ENCODE results near the gene ZC3H18. TPM values are rescaled to one million over a fixed set of nuclear protein-coding genes. Genes with fewer than 3 reads are reported as not detected.
A peak's percentile ranks its signal among the peaks of the same experiment; 100 is the strongest.

The ZC3H18 gene
- total RNA-seq, 1 donor from 2014 or later: 49.2 TPM

DNA sequence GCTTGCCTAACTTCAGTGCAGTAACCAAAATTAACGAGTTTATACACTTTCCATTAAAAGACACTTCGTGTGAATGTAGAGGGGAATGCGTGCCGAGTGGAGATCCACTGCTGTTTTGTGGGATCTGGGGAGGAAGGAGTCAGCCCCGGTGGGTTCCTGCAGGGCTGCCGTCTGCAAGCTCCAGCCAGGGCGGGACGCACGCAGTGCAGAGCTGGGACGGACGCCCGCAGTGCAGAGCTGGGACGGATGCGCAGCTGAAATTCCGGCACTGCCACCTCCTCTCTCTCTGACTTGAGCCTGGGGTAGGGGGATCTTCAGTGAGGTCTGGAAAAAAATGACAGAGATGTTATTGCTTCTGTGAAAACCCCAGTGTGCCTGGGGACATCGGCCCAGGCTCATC, 16.5 kb upstream of the ZC3H18 start:
- intact Hi-C loops (cut with DNase I): no loop called here
- Histone ChIP-seq H3K27ac (no peak overlapping the region), H3K9me3 (no peaks in the 10 kb centered on the region), H3K36me3 (no peaks in the 10 kb centered on the region), H3K27me3 (ENCODE audit: low read depth) (peaks cover 7% of the 10 kb centered on the region), H3K4me1 (no peaks in the 10 kb centered on the region), H3K4me3 (no peak overlapping the region)
- ATAC-seq (no peak), DNase-seq (no peak)
- TF ChIP-seq, protein P1, sequence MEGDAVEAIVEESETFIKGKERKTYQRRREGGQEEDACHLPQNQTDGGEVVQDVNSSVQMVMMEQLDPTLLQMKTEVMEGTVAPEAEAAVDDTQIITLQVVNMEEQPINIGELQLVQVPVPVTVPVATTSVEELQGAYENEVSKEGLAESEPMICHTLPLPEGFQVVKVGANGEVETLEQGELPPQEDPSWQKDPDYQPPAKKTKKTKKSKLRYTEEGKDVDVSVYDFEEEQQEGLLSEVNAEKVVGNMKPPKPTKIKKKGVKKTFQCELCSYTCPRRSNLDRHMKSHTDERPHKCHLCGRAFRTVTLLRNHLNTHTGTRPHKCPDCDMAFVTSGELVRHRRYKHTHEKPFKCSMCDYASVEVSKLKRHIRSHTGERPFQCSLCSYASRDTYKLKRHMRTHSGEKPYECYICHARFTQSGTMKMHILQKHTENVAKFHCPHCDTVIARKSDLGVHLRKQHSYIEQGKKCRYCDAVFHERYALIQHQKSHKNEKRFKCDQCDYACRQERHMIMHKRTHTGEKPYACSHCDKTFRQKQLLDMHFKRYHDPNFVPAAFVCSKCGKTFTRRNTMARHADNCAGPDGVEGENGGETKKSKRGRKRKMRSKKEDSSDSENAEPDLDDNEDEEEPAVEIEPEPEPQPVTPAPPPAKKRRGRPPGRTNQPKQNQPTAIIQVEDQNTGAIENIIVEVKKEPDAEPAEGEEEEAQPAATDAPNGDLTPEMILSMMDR (IDR thresholded peaks at IDR 0.05): no peak

DNA sequence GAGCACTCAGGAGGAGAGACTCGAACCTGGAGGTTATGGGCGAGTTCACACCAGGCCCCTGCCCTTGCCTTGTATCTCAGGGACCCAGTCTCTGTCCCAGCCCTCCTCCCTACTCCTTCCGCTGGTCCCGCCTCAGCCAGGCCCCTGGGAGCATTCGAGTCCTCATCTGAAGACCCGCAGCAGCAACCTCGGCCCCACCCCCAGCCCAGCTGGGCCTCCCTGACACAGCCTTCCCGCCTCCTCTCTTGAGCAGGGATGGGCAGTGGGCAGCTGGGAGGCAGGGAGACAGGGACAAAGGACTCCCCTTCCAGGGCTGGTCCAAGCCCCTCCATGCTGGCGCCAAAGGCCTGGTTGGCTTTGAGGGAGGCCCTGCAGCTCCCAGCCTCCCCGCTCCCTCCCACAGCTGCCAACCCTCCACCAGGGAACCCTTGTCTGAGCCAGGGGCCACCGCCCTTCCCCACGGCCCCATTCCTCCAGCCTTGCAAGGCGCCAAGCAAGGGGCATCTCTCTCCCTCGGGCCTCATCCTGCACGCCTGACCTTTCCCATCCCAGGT, 15.4 kb upstream of the ZC3H18 start:
- peaks cover 6% of the 10 kb centered on the region for H3K27me3 ChIP-seq (ENCODE audit: low read depth)
- no peak overlapping the region for H3K27ac ChIP-seq
- ATAC-seq (no peak), DNase-seq (no peak)
- H3K9me3 ChIP-seq: no peaks in the 10 kb centered on the region
- intact Hi-C loops (cut with DNase I): no loop called here
- TF ChIP-seq, protein P1 (IDR thresholded peaks at IDR 0.05): no peak
- H3K4me3 ChIP-seq: no peak overlapping the region
- no peaks in the 10 kb centered on the region for H3K36me3 ChIP-seq
- no peaks in the 10 kb centered on the region for H3K4me1 ChIP-seq

DNA sequence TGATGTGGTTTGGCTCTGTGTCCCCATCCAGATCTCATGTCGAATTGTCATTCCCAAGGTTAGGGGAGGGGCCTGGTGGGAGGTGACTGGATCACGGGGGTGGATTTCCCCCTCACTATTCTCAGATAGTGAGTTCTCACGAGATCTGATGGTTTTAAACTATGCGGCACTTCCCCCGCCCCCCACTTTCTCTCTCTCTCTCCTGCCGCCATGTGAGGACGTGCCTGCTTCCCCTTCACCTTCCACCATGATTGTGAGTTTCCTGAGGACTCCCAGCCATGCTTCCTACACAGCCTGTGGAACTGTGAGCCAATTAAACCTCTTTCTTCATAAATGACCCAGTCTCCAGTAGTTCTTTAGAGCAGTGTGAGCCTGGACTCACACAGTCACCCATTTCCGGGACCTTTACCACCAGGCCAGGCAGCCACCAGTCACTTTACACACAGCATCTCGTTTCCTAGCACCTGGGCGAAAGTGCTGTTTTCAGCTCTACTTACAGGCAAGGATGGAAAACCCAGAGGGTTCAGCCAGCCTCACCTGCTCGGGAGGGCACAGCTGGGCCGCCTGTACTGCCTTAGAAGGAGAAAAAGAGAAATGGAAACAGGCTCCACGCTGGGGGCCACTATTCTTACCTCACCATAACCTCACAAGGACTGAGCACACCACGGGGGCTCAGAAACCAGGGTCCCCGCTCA, 13.8 kb upstream of the ZC3H18 start:
- TF ChIP-seq, protein P1 (IDR thresholded peaks at IDR 0.05): no peak
- peaks cover 12% of the 10 kb centered on the region for H3K27me3 ChIP-seq (ENCODE audit: low read depth)
- ATAC-seq (no peak), DNase-seq (no peak)
- H3K9me3 ChIP-seq: no peaks in the 10 kb centered on the region
- H3K27ac ChIP-seq: no peak overlapping the region
- H3K36me3 ChIP-seq: no peaks in the 10 kb centered on the region
- H3K4me1 ChIP-seq: no peaks in the 10 kb centered on the region
- H3K4me3 ChIP-seq: no peak overlapping the region
- intact Hi-C loops (cut with DNase I): no loop called here

DNA sequence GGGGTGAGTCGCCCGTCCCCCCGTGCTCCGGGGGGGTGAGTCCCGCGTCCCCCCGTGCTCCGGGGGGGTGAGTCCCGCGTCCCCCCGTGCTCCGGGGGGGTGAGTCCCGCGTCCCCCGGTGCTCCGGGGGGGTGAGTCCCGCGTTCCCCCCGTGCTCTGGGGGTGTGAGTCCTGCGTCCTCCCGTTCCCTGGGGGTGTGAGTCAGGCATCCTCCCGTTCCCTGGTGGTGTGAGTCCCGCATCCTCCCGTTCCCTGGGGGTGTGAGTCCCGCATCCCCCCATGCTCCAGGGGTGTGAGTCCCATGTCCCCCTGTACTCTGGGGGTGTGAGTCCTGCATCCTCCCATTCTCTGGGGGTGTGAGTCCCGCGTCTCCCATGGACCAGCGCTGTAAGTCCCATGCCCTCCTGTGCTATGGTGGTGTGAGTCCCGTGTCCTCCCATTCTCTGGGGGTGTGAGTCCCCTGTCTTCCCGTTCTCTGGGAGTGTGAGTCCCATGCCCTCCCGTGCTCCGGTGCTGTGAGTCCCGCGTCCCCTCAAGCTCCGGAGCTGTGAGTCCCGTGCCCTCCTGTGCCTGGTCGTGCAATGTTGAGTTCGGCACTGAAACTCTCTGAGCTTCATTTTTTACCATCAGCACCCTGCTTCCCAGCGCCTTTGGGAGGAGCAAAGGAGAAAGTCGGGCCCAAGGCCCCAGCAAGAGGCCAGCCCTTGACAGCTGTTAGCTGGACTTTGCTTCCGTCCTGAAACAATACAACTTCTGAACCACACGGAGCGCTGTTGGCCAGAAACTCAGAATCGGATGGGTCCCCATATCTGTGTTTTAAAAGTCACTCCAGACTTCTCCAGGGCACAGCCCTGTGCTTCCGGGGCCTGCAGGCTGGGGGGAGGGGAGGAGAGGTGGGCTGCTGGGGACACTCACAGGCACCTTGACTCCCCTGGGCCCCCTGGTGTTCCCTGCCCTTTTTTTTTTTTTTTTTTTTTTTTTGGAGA, 11.5 kb upstream of the ZC3H18 start:
- Histone ChIP-seq H3K4me1 (no peaks in the 10 kb centered on the region), H3K4me3 (no peak overlapping the region), H3K27me3 (ENCODE audit: low read depth) (peaks cover 13% of the 10 kb centered on the region), H3K36me3 (no peaks in the 10 kb centered on the region), H3K27ac (no peak overlapping the region), H3K9me3 (no peaks in the 10 kb centered on the region)
- ATAC-seq: peak; percentile 29 to 47
- intact Hi-C loops (cut with DNase I): no loop called here
- TF ChIP-seq, protein P1 (IDR thresholded peaks at IDR 0.05): peak; percentile 34
- peak; percentile 67 for DNase-seq

DNA sequence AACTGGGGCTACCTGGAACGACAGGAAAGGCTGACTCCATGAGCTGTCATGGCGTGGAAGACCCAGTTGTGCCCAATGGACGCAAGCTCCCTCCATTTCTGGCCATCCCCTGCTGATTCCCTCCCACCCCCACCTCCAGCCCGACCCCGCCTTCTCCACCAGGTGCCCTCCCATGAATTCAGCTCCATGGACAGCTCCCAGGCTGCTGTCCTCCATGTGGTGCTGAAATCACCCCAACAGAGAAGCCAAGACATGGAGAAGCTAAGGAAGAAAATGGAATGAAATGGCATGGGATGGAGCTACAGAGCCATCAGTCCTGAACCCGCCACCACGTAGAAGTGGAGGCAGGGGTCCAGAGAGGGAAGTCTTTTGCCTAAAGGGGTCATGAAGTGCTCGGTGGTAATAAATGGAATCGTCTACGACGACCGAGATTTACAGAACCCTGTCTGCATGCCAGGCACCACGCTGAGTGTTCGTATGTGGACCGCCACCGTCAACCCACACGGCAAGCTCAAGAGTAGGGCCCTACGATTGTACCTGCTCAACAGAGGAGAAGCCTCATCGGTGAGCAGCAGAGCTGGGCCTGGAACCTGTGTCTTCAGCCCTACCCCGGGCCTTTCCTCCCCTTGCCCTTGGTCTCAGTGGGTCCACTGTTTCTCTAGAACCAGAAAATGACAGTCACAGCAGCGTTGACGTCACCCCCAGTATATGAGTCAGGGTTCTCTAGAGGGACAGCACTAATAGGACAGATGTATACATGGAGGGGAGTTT, 9.3 kb upstream of the ZC3H18 start:
- TF ChIP-seq, protein P1 (IDR thresholded peaks at IDR 0.05): no peak
- no peak for DNase-seq

More for the DNA sequence above, 9.3 kb upstream of the ZC3H18 start:
- Histone ChIP-seq H3K27ac (no peak overlapping the region), H3K9me3 (no peaks in the 10 kb centered on the region), H3K27me3 (ENCODE audit: low read depth) (peaks cover 7% of the 10 kb centered on the region), H3K36me3 (no peaks in the 10 kb centered on the region), H3K4me3 (no peak overlapping the region), H3K4me1 (no peaks in the 10 kb centered on the region)
- intact Hi-C loops (cut with DNase I): no loop called here
- no peak for ATAC-seq

Data from lower lobe of right lung (tissue), 2 donors.